ENCODE data around the gene COL9A1. TPM values are rescaled to one million over a fixed set of nuclear protein-coding genes. Genes with fewer than 3 reads are reported as not detected.

Gene COL9A1
- total RNA-seq, 1 experiment from 2014 or later = not detected

- TF ChIP-seq, protein P1, sequence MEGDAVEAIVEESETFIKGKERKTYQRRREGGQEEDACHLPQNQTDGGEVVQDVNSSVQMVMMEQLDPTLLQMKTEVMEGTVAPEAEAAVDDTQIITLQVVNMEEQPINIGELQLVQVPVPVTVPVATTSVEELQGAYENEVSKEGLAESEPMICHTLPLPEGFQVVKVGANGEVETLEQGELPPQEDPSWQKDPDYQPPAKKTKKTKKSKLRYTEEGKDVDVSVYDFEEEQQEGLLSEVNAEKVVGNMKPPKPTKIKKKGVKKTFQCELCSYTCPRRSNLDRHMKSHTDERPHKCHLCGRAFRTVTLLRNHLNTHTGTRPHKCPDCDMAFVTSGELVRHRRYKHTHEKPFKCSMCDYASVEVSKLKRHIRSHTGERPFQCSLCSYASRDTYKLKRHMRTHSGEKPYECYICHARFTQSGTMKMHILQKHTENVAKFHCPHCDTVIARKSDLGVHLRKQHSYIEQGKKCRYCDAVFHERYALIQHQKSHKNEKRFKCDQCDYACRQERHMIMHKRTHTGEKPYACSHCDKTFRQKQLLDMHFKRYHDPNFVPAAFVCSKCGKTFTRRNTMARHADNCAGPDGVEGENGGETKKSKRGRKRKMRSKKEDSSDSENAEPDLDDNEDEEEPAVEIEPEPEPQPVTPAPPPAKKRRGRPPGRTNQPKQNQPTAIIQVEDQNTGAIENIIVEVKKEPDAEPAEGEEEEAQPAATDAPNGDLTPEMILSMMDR (conservative IDR thresholded peaks at IDR 0.05) = no peak
- TF ChIP-seq EZH2 (IDR thresholded peaks at IDR 0.05; ENCODE audit: low read depth) = no peak
- ChIA-PET POLR2A (ENCODE audit: unreplicated experiment) (no interaction called here), CTCF (no interaction called here)
- Histone ChIP-seq H3K9me3 (ENCODE audit: insufficient read depth, low read depth) (no peaks in the 10 kb centered on the region), H2AFZ (no peak overlapping the region), H3K9me2 (ENCODE audit: insufficient read depth) (no peaks in the 10 kb centered on the region), H3K79me2 (ENCODE audit: low read depth) (no peaks in the 10 kb centered on the region), H3K27ac (no peak overlapping the region), H3K4me2 (no peak overlapping the region), H3K36me3 (ENCODE audit: low read depth) (no peaks in the 10 kb centered on the region), H3K4me3 (no peak overlapping the region), H3K4me1 (replicated peaks; ENCODE audit: insufficient read depth) (no peaks in the 10 kb centered on the region), H3K27me3 (ENCODE audit: insufficient read depth, low read depth) (peaks cover 31% of the 10 kb centered on the region), H3F3A (ENCODE audit: insufficient read depth, low read depth) (no peaks in the 10 kb centered on the region), H4K20me1 (ENCODE audit: insufficient read depth) (no peaks in the 10 kb centered on the region)
- intact Hi-C loops (cut with micrococcal nuclease; ENCODE audit: unreplicated experiment) = no loop called here
- no TSS peak for BruUV-seq (replicated peaks)
- DNase-seq = no peak
Observed at GRCh38 chr6:70270287-70271005, 32.4 kb downstream of the COL9A1 start.

GRCh38 chr6:70266142-70266541, 36.7 kb downstream of the COL9A1 start:
- Histone ChIP-seq H3K27ac (no peak overlapping the region), H3K4me2 (no peak overlapping the region), H4K20me1 (ENCODE audit: insufficient read depth) (no peaks in the 10 kb centered on the region), H3K79me2 (ENCODE audit: low read depth) (no peaks in the 10 kb centered on the region), H3K4me3 (no peak overlapping the region), H3K9me3 (ENCODE audit: insufficient read depth, low read depth) (no peaks in the 10 kb centered on the region), H3K4me1 (replicated peaks; ENCODE audit: insufficient read depth) (no peaks in the 10 kb centered on the region), H3K9me2 (ENCODE audit: insufficient read depth) (no peaks in the 10 kb centered on the region), H3F3A (ENCODE audit: insufficient read depth, low read depth) (no peaks in the 10 kb centered on the region), H2AFZ (no peak overlapping the region), H3K27me3 (ENCODE audit: insufficient read depth, low read depth) (peaks cover 26% of the 10 kb centered on the region), H3K36me3 (ENCODE audit: low read depth) (no peaks in the 10 kb centered on the region)
- TF ChIP-seq, protein P1 (conservative IDR thresholded peaks at IDR 0.05) = no peak
- no peak for TF ChIP-seq EZH2 (IDR thresholded peaks at IDR 0.05; ENCODE audit: low read depth)
- ChIA-PET CTCF (no interaction called here), POLR2A (ENCODE audit: unreplicated experiment) (no interaction called here)
- BruUV-seq (replicated peaks) = no TSS peak
- no peak for DNase-seq
- intact Hi-C loops (cut with micrococcal nuclease; ENCODE audit: unreplicated experiment) = no loop called here

GRCh38 chr6:70264306-70264705, 38.6 kb downstream of the COL9A1 start:
- ChIA-PET POLR2A (ENCODE audit: unreplicated experiment) (no interaction called here), CTCF (no interaction called here)
- no peak for DNase-seq
- H3K36me3 ChIP-seq (ENCODE audit: low read depth) = no peaks in the 10 kb centered on the region
- H3K9me2 ChIP-seq (ENCODE audit: insufficient read depth) = no peaks in the 10 kb centered on the region
- H3K27me3 ChIP-seq (ENCODE audit: insufficient read depth, low read depth) = peaks cover 13% of the 10 kb centered on the region; the same call in 1 of the 2 replicates
- TF ChIP-seq, protein P1 (conservative IDR thresholded peaks at IDR 0.05) = no peak
- no peak for TF ChIP-seq EZH2 (IDR thresholded peaks at IDR 0.05; ENCODE audit: low read depth)
- H3K4me3 ChIP-seq = no peak overlapping the region
- no peaks in the 10 kb centered on the region for H3K4me1 ChIP-seq (replicated peaks; ENCODE audit: insufficient read depth)
- no TSS peak for BruUV-seq (replicated peaks)
- H3F3A ChIP-seq (ENCODE audit: insufficient read depth, low read depth) = no peaks in the 10 kb centered on the region
- no peaks in the 10 kb centered on the region for H4K20me1 ChIP-seq (ENCODE audit: insufficient read depth)
- H3K9me3 ChIP-seq (ENCODE audit: insufficient read depth, low read depth) = no peaks in the 10 kb centered on the region
- H3K79me2 ChIP-seq (ENCODE audit: low read depth) = no peaks in the 10 kb centered on the region
- no peak overlapping the region for H2AFZ ChIP-seq
- no peak overlapping the region for H3K27ac ChIP-seq
- intact Hi-C loops (cut with micrococcal nuclease; ENCODE audit: unreplicated experiment) = no loop called here
- no peak overlapping the region for H3K4me2 ChIP-seq
